ENCODE measurements around the gene SLC12A8. TPM values are rescaled to one million over a fixed set of nuclear protein-coding genes. Genes with fewer than 3 reads are reported as not detected.

SLC12A8 gene
- total and polyA plus RNA-seq, 2 experiments from 2014 or later: 6.9 to 15.9 TPM

DNA sequence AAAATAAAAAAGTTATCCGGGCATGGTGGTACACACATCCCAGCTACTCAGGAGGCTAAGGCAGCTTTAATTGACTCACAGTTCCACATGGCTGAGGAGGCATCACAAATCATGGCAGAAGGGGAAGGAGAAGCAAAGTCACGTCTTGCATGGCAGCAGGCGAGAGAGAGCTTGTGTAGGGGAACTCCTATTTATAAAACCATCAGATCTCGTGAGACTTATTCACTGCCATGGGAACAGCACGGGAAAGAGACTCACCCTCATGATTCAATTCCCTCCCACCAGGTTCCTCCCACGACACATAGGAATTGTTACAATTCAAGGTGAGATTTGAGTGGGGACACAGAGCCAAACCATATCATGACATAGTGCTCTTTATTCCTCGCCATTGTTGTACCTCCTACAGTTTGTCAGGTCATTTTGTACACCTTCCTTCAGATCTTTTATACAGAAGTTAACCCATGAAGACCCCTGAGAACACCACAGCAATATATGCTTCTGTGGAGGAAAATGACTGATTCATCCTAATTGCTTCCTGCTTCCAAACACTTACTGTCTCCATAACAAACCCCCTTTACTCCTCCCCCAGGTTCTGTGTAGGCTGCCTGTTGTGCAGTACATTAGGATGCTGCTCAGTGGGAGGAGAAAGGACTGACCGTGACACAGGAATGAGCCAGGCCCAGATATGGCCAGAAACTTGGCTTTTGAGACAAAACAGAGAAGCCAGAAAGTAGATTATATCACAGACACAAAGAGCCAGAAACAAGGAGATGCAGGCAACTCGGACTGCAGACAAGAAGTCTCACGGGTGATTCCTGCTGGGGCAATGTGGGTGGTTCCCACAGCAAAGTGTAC, 88.9 kb downstream of the SLC12A8 start (continued):
- TF ChIP-seq, protein P1, sequence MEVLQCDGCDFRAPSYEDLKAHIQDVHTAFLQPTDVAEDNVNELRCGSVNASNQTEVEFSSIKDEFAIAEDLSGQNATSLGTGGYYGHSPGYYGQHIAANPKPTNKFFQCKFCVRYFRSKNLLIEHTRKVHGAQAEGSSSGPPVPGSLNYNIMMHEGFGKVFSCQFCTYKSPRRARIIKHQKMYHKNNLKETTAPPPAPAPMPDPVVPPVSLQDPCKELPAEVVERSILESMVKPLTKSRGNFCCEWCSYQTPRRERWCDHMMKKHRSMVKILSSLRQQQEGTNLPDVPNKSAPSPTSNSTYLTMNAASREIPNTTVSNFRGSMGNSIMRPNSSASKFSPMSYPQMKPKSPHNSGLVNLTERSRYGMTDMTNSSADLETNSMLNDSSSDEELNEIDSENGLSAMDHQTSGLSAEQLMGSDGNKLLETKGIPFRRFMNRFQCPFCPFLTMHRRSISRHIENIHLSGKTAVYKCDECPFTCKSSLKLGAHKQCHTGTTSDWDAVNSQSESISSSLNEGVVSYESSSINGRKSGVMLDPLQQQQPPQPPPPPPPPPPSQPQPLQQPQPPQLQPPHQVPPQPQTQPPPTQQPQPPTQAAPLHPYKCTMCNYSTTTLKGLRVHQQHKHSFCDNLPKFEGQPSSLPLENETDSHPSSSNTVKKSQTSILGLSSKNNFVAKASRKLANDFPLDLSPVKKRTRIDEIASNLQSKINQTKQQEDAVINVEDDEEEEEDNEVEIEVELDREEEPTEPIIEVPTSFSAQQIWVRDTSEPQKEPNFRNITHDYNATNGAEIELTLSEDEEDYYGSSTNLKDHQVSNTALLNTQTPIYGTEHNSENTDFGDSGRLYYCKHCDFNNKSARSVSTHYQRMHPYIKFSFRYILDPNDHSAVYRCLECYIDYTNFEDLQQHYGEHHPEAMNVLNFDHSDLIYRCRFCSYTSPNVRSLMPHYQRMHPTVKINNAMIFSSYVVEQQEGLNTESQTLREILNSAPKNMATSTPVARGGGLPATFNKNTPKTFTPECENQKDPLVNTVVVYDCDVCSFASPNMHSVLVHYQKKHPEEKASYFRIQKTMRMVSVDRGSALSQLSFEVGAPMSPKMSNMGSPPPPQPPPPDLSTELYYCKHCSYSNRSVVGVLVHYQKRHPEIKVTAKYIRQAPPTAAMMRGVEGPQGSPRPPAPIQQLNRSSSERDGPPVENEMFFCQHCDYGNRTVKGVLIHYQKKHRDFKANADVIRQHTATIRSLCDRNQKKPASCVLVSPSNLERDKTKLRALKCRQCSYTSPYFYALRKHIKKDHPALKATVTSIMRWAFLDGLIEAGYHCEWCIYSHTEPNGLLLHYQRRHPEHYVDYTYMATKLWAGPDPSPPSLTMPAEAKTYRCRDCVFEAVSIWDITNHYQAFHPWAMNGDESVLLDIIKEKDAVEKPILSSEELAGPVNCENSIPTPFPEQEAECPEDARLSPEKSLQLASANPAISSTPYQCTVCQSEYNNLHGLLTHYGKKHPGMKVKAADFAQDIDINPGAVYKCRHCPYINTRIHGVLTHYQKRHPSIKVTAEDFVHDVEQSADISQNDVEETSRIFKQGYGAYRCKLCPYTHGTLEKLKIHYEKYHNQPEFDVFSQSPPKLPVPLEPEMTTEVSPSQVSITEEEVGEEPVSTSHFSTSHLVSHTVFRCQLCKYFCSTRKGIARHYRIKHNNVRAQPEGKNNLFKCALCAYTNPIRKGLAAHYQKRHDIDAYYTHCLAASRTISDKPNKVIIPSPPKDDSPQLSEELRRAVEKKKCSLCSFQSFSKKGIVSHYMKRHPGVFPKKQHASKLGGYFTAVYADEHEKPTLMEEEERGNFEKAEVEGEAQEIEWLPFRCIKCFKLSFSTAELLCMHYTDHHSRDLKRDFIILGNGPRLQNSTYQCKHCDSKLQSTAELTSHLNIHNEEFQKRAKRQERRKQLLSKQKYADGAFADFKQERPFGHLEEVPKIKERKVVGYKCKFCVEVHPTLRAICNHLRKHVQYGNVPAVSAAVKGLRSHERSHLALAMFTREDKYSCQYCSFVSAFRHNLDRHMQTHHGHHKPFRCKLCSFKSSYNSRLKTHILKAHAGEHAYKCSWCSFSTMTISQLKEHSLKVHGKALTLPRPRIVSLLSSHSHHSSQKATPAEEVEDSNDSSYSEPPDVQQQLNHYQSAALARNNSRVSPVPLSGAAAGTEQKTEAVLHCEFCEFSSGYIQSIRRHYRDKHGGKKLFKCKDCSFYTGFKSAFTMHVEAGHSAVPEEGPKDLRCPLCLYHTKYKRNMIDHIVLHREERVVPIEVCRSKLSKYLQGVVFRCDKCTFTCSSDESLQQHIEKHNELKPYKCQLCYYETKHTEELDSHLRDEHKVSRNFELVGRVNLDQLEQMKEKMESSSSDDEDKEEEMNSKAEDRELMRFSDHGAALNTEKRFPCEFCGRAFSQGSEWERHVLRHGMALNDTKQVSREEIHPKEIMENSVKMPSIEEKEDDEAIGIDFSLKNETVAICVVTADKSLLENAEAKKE (CRISPR knock-in tag; IDR thresholded peaks at IDR 0.05): no peak

- peaks cover 2% of the 10 kb centered on the region; the same call in 1 of the 2 replicates for H3F3A ChIP-seq (replicated peaks; ENCODE audit: low read depth)
- peak overlapping the region; percentile 79 for H3K4me3 Mint-ChIP-seq
- H3K4me1 Mint-ChIP-seq: peaks cover 52% of the 10 kb centered on the region
- no peaks in the 10 kb centered on the region for H3K27me3 ChIP-seq (ENCODE audit: insufficient read depth)
- peak overlapping the region; percentile 73 for H3K4me3 ChIP-seq
- no peaks in the 10 kb centered on the region for H3K9me3 Mint-ChIP-seq
- peaks cover 2% of the 10 kb centered on the region; the same call in 1 of the 3 replicates for H3K36me3 Mint-ChIP-seq (ENCODE audit: low read depth)
- no peaks in the 10 kb centered on the region for H3K79me2 ChIP-seq (replicated peaks; ENCODE audit: insufficient read depth)
- H3K4me1 ChIP-seq (ENCODE audit: insufficient read depth): peaks cover 38% of the 10 kb centered on the region
- H3K27ac Mint-ChIP-seq: peak overlapping the region; percentile 48
- H2AFZ ChIP-seq: no peak overlapping the region
- DNase-seq (ENCODE audit: low spot score) (no peak), ATAC-seq (peak; percentile 7)
- no peaks in the 10 kb centered on the region for H3K9me2 ChIP-seq (ENCODE audit: insufficient read depth)
- H3K36me3 ChIP-seq (ENCODE audit: insufficient read depth): no peaks in the 10 kb centered on the region
- H3K27me3 Mint-ChIP-seq (ENCODE audit: insufficient read depth, low read depth, poor library complexity): peaks cover 8% of the 10 kb centered on the region
- H3K4me2 ChIP-seq: peak overlapping the region; percentile 85
- H3K27ac ChIP-seq (ENCODE audit: low read depth): peak overlapping the region; percentile 53; the same call in 1 of the 2 replicates
- H4K20me1 ChIP-seq (replicated peaks; ENCODE audit: insufficient read depth): no peaks in the 10 kb centered on the region
- TF ChIP-seq, protein P1 (CRISPR knock-in tag; IDR thresholded peaks at IDR 0.05): no peak
Measured at GRCh38 chr3:125121246-125122010, 91.1 kb downstream of the SLC12A8 start.
